Measurements from ENCODE around the gene WDR59.

- TF ChIP-seq, protein P1, sequence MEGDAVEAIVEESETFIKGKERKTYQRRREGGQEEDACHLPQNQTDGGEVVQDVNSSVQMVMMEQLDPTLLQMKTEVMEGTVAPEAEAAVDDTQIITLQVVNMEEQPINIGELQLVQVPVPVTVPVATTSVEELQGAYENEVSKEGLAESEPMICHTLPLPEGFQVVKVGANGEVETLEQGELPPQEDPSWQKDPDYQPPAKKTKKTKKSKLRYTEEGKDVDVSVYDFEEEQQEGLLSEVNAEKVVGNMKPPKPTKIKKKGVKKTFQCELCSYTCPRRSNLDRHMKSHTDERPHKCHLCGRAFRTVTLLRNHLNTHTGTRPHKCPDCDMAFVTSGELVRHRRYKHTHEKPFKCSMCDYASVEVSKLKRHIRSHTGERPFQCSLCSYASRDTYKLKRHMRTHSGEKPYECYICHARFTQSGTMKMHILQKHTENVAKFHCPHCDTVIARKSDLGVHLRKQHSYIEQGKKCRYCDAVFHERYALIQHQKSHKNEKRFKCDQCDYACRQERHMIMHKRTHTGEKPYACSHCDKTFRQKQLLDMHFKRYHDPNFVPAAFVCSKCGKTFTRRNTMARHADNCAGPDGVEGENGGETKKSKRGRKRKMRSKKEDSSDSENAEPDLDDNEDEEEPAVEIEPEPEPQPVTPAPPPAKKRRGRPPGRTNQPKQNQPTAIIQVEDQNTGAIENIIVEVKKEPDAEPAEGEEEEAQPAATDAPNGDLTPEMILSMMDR (IDR thresholded peaks at IDR 0.05), result no peak
- no peak for TF ChIP-seq POLR2A (IDR thresholded peaks at IDR 0.05)
Measured at GRCh38 chr16:75025761-75026160, 40.8 kb upstream of the WDR59 start.

Measured in heart left ventricle (tissue), 13 donors.